ENCODE data around the gene MUCL3.

GRCh38 chr6:30928677-30929076, 12.1 kb upstream of the MUCL3 start:
- TF ChIP-seq, protein P1, sequence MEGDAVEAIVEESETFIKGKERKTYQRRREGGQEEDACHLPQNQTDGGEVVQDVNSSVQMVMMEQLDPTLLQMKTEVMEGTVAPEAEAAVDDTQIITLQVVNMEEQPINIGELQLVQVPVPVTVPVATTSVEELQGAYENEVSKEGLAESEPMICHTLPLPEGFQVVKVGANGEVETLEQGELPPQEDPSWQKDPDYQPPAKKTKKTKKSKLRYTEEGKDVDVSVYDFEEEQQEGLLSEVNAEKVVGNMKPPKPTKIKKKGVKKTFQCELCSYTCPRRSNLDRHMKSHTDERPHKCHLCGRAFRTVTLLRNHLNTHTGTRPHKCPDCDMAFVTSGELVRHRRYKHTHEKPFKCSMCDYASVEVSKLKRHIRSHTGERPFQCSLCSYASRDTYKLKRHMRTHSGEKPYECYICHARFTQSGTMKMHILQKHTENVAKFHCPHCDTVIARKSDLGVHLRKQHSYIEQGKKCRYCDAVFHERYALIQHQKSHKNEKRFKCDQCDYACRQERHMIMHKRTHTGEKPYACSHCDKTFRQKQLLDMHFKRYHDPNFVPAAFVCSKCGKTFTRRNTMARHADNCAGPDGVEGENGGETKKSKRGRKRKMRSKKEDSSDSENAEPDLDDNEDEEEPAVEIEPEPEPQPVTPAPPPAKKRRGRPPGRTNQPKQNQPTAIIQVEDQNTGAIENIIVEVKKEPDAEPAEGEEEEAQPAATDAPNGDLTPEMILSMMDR (IDR thresholded peaks at IDR 0.05), result no peak
- TF ChIP-seq POLR2A (IDR thresholded peaks at IDR 0.05), result no peak
